Endothelial cell of umbilical vein (primary cell): ENCODE measurements around the gene SEPTIN10. TPM values are rescaled to one million over a fixed set of nuclear protein-coding genes. Genes with fewer than 3 reads are reported as not detected.

ENCODE experiments used
- BruUV-seq: library from RNA; stranded (reverse); fragments of 400-500 nt; replicated peaks from 2 replicates; lab custom pipeline; 2021; lab: Mats Ljungman, UMichigan
- CTCF ChIA-PET: fragments of 300-600, 350-600 bp; sonication (Branson Sonifier 250); formaldehyde crosslinking; loops from one replicate; lab custom pipeline; 2021; ENCODE audit warnings: antibody characterized with exemption, inconsistent platforms; lab: Charles Lee
- POLR2A ChIA-PET: fragments of 300-600, 350-600 bp; sonication (Branson Sonifier 250); formaldehyde crosslinking; loops from one replicate; lab custom pipeline; 2021; ENCODE audit warnings: antibody characterized with exemption, inconsistent platforms; lab: Charles Lee
- DNase-seq: peaks from one replicate; pipeline ENCODE4 v3.0.0-alpha.2; 2011; ENCODE audit warnings: low read depth, low spot score
- FAIRE-seq: peaks from 2 replicates; lab custom pipeline; 2011; peaks lifted over from hg19 to GRCh38; lab: Jason Lieb, UNC
- H2AFZ ChIP-seq: 2 replicates; pipeline ENCODE4 v1.6.0; 2012; ENCODE audit warnings: low read depth, low read length, control low read depth, inconsistent platforms
- H3K27ac ChIP-seq: 2 replicates; pipeline ENCODE4 v1.5.1; 2011; ENCODE audit warnings: low read depth, mild to moderate bottlenecking, control low read depth, low read length, moderate library complexity; ENCODE audit not compliant: insufficient read depth
- H3K27me3 ChIP-seq, 2 experiments: 2 replicates each; pipeline versions ENCODE4 v1.6.0 to v1.6.1; 2011; ENCODE audit warnings: low read length in 2 of 2, mixed read lengths in 1 of 2; ENCODE audit not compliant: control insufficient read depth in 2 of 2, insufficient read depth in 2 of 2
- H3K36me3 ChIP-seq, 2 experiments: 2 replicates in 1 of 2; 3 replicates in 1 of 2; pipeline ENCODE4 v1.5.1; 2011; ENCODE audit warnings: low read length in 2 of 2, mild to moderate bottlenecking in 1 of 2, moderate library complexity in 1 of 2; ENCODE audit not compliant: control insufficient read depth in 2 of 2, insufficient read depth in 2 of 2; ENCODE audit errors: extremely low read depth in 1 of 2
- H3K4me1 ChIP-seq: 3 replicates; pipeline ENCODE4 v1.5.1; 2011; ENCODE audit warnings: mild to moderate bottlenecking, low read length; ENCODE audit not compliant: control insufficient read depth, insufficient read depth; ENCODE audit errors: extremely low read depth
- H3K4me2 ChIP-seq: 2 replicates; pipeline ENCODE4 v1.6.1; 2011; ENCODE audit warnings: low read length, control low read depth, mixed read lengths; ENCODE audit not compliant: insufficient read depth
- H3K4me3 ChIP-seq, 3 experiments: fragments of 200-600 bp in 1 of 3; sonication (generic), shearing (Covaris generic) in 1 of 3; replicated peaks in 1 of 3; 2 replicates each; pipeline ENCODE4 v1.5.1; 2011 to 2016; ENCODE audit warnings: control low read depth in 3 of 3, low read length in 3 of 3, mild to moderate bottlenecking in 2 of 3, inconsistent platforms in 1 of 3, low read depth in 1 of 3, moderate library complexity in 1 of 3; ENCODE audit not compliant: insufficient read depth in 1 of 3
- H3K79me2 ChIP-seq: 2 replicates; pipeline ENCODE4 v1.6.0; 2012; ENCODE audit warnings: low read length, inconsistent platforms; ENCODE audit not compliant: control insufficient read depth, insufficient read depth
- H3K9ac ChIP-seq: replicated peaks from 2 replicates; pipeline ENCODE3; 2011; ENCODE audit warnings: low read length, control low read depth; ENCODE audit not compliant: insufficient read depth; ENCODE audit errors: extremely low read depth
- H3K9me1 ChIP-seq: replicated peaks from 3 replicates; pipeline ENCODE4 v1.6.0; 2011; ENCODE audit warnings: mild to moderate bottlenecking, low read length; ENCODE audit not compliant: control insufficient read depth, insufficient read depth; ENCODE audit errors: extremely low read depth
- H3K9me3 ChIP-seq: replicated peaks from 2 replicates; pipeline ENCODE4 v1.5.1; 2012; ENCODE audit warnings: low read length, inconsistent platforms; ENCODE audit not compliant: control insufficient read depth, insufficient read depth
- H4K20me1 ChIP-seq: replicated peaks from 2 replicates; pipeline ENCODE3; 2011; ENCODE audit warnings: mild to moderate bottlenecking, low read length; ENCODE audit not compliant: control insufficient read depth, insufficient read depth; ENCODE audit errors: extremely low read depth
- CTCF ChIP-seq, 2 donors: IDR thresholded peaks; 1 replicate in 1 of 2; 2 replicates in 1 of 2; pipeline ENCODE4 v1.5.1; 2011; ENCODE audit warnings: low read length in 2 of 2, mild to moderate bottlenecking in 2 of 2, moderate library complexity in 2 of 2, control low read depth in 1 of 2, inconsistent platforms in 1 of 2, low read depth in 1 of 2; ENCODE audit not compliant: insufficient read depth in 1 of 2; ENCODE audit errors: extremely low read depth in 1 of 2
- EZH2 ChIP-seq: IDR thresholded peaks from 2 replicates; pipeline ENCODE4 v1.6.1; 2012; ENCODE audit warnings: borderline replicate concordance, low read depth, mild to moderate bottlenecking, moderate library complexity, low read length, inconsistent platforms; ENCODE audit not compliant: severe bottlenecking
- FOS ChIP-seq: IDR thresholded peaks from 2 replicates; pipeline ENCODE4 v1.6.1; 2011; ENCODE audit warnings: mild to moderate bottlenecking, low read length, moderate library complexity, borderline replicate concordance; ENCODE audit not compliant: insufficient read depth
- GATA2 ChIP-seq: IDR thresholded peaks from 2 replicates; pipeline ENCODE4 v1.7.0; 2011; ENCODE audit warnings: low read depth, mild to moderate bottlenecking, moderate library complexity, mixed read lengths, low read length; ENCODE audit not compliant: insufficient read length, insufficient read depth
- JUN ChIP-seq: IDR thresholded peaks from 2 replicates; pipeline ENCODE4 v1.6.1; 2011; ENCODE audit warnings: borderline replicate concordance, low read depth; ENCODE audit not compliant: insufficient read length, insufficient read depth
- MAX ChIP-seq: IDR thresholded peaks from 2 replicates; pipeline ENCODE4 v1.6.1; 2011; ENCODE audit not compliant: insufficient read depth, insufficient read length
- MYC ChIP-seq: IDR thresholded peaks from one replicate; pipeline ENCODE4 v1.6.1; 2011; ENCODE audit warnings: mild to moderate bottlenecking, low read depth, low read length
- POLR2A ChIP-seq: IDR thresholded peaks from 2 replicates; pipeline ENCODE4 v1.6.1; 2012; ENCODE audit warnings: low read depth, mild to moderate bottlenecking, control low read depth, low read length
- POLR2AphosphoS5 ChIP-seq: IDR thresholded peaks from 2 replicates; pipeline ENCODE4 v1.6.1; 2012; ENCODE audit warnings: low read depth, mild to moderate bottlenecking, control low read depth, low read length, moderate library complexity; ENCODE audit not compliant: insufficient read depth
- dilution Hi-C: fragments of 300-500 bp; cut with MboI; formaldehyde crosslinking; loops from one replicate; pipeline ENCODE4 v1.15.0; 2019; ENCODE audit warnings: low sequenced_read_pairs; ENCODE audit not compliant: extremely low pct_ligation_motif_present
- intact Hi-C: fragments of 100-400 bp; cut with micrococcal nuclease; formaldehyde crosslinking; loops from one replicate; pipeline ENCODE4 v1.10.0; 2022
- polyA plus RNA-seq, 4 experiments: library from polyadenylated mRNA; depleted of rRNA in 3 of 4; stranded (reverse) in 3 of 4; unstranded in 1 of 4; fragments of >200 nt; gene quantifications; 2 replicates each; pipeline versions ENCODE4 v1.2.1 to v1.2.3, GENCODE V29; 2011 to 2012; ENCODE audit warnings: missing spikeins in 1 of 4
- total RNA-seq: library from RNA; stranded (reverse); gene quantifications from 2 replicates; pipeline ENCODE4 v1.2.3, GENCODE V29; 2021

Gene SEPTIN10
- total and polyA plus RNA-seq, 2 donors (not counting 3 experiments of a cell fraction or from before 2014, with no cell fraction given) = 26.1 to 121 TPM

DNA sequence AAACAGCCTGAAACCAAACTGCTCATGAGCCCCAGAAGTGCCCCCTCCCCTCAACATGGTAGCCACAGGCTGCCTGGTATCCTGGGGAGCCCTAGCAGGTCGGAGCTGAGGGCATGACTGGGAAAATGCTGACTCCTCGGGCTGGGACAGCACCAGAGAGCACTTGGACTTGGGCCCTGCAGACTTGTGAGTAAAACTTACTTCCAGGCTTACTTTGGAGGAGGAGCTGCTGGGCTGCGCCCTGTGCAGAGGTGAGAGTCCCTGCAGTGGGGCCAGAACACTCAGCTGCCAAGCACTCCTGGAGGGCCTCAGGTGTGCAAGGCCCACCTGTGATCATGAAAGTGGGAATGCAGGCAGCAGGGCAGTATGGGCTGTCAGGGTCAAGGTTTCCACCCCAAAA is 119.4 kb downstream of the SEPTIN10 start:
- no peak overlapping the region for H3K4me2 ChIP-seq
- DNase-seq = no peak
- TF ChIP-seq POLR2A = no peak
- no peak for TF ChIP-seq MYC
- no peak for TF ChIP-seq EZH2
- no peak for TF ChIP-seq CTCF (IDR thresholded peaks at IDR 0.05; ENCODE audit: extremely low read depth in 1 of 2, insufficient read depth in 1 of 2, low read depth in 1 of 2, low read length in 2 of 2)
- no peak for TF ChIP-seq FOS
- no peak for TF ChIP-seq GATA2
- TF ChIP-seq JUN = no peak
- TF ChIP-seq MAX = no peak
- TF ChIP-seq POLR2AphosphoS5 = no peak
- H3K9me3 ChIP-seq = no peaks in the 10 kb centered on the region
- intact Hi-C loops (no loop called here), dilution Hi-C loops (no loop called here)
- POLR2A ChIA-PET = no interaction called here
- no peak overlapping the region for H3K4me3 ChIP-seq
- no peaks in the 10 kb centered on the region for H4K20me1 ChIP-seq
- H3K9ac ChIP-seq = no peak overlapping the region
- H2AFZ ChIP-seq = no peak overlapping the region
- H3K79me2 ChIP-seq = no peaks in the 10 kb centered on the region
- no peak for FAIRE-seq
- H3K27ac ChIP-seq = no peak overlapping the region
- no TSS peak for BruUV-seq
- H3K27me3 ChIP-seq = no peaks in the 10 kb centered on the region
- H3K36me3 ChIP-seq = peaks cover 0 to 5% of the 10 kb centered on the region in 2 experiments
- no peaks in the 10 kb centered on the region for H3K9me1 ChIP-seq
- H3K4me1 ChIP-seq = peaks cover 19% of the 10 kb centered on the region
- CTCF ChIA-PET = interaction anchor here (1.0 to 1.1 kb wide), 2 partner anchors 12 to 16 kb away, joined by 3 to 4 read pairs; no protein-coding TSS in a partner anchor
